GM18507 (cell line): ENCODE results near the gene CHRNG.
"Not testable (repeated sequence)": the region's sequence is repeated elsewhere in the genome, so short reads cannot be mapped to it uniquely, and the experiment has no call there.

ENCODE experiments used
- DNase-seq: peaks from one replicate; pipeline ENCODE4 v3.0.0; 2011; ENCODE audit warnings: low read depth; ENCODE audit not compliant: insufficient read length; ENCODE audit errors: extremely low spot score
- FAIRE-seq: peaks from 2 replicates; lab custom pipeline; 2011; peaks lifted over from hg19 to GRCh38; lab: Jason Lieb, UNC

CHRNG gene

DNA sequence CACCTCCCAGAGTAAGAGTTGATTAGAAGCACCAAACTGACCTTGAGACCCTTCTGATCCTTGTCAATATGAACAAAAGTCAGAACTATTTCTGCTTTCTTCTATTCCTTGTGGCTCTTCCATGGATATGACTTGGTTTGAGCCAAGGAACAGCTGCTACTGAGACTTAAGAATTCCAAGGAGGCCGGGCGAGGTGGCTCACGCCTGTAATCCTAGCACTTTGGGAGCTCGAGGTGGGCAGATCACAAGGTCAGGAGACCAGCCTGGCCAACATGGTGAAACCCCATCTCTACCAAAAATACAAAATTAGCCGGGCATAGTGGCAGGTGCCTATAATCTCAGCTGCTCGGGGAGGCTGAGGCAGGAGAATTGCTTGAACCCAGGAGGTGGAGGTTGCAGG is 31.0 kb downstream of the CHRNG start:
- FAIRE-seq, DNase-seq: not testable (repeated sequence)

DNA sequence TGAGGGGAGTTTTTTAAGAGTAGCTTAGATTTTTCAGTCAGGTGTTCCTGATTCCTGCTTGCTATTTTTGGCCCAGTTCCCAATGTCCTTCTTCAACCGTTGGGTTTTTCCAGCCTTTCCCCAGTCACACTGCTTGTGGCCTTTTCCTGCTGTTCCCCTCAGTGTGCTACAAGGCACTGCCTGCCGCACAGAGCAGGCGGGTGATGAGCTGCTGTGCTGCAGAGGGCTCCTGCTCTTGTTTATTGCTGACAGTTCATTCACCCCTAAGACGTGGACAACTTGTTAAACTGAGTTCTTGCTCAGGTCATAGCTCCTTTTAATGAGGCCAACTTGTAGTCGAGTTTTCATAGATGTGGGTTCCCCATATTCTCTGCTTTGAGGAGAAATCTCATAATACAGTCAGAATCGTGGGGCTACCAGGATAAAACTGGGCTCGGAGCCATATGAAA is 31.6 kb downstream of the CHRNG start:
- DNase-seq = no peak
- FAIRE-seq = no peak

DNA sequence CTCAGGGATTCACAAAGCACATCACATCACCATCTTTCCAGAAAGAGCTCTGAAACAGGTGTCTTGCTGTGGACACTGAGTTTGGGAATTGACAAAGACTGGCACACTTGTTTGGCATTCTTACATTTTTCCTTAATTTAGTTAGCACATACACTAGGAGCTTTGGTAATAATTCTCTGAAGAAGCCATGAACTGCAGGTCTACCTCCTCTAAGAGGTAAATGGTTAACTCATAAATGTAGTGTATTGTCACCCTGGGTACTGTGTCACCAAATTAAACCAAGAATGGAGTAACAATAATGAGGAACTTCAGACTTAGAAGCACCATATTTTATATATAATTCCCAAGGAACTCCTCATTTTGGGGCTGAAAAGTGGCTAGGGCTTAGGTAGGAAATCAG is 33.5 kb downstream of the CHRNG start:
- DNase-seq (no peak), FAIRE-seq (no peak)

DNA sequence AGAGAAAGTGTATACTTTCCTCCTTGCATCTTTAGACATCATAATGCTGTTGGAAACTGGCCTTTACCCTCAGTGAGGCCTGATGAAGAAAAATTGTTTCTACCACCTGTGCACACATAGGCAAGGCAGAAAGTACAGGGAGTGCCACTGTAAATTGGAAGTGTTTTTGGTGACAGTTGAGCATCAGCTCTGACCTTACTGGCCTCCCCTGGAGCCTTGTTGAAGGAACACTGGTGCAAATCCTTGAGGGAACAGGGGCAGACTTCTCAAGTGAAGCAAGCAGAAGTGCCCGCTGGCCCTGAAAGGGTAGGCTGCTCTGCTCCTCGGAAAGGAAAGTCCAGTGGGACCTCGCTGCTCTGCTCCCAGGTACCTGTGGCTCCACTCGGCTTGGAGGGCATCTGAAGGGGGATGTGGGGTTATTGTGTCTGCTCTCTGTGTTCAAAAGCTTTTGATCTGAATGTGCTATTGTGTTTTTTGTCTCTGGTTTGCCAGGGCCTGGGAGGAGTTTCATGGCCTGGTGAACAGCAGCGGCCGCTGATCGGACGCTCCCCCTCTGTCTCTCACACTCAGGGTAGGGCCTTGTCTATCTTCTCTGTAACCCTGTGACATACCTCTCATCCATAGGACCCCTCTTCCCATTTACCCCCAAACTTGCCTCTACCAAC is 34.4 kb downstream of the CHRNG start:
- DNase-seq (no peak), FAIRE-seq (no peak)

DNA sequence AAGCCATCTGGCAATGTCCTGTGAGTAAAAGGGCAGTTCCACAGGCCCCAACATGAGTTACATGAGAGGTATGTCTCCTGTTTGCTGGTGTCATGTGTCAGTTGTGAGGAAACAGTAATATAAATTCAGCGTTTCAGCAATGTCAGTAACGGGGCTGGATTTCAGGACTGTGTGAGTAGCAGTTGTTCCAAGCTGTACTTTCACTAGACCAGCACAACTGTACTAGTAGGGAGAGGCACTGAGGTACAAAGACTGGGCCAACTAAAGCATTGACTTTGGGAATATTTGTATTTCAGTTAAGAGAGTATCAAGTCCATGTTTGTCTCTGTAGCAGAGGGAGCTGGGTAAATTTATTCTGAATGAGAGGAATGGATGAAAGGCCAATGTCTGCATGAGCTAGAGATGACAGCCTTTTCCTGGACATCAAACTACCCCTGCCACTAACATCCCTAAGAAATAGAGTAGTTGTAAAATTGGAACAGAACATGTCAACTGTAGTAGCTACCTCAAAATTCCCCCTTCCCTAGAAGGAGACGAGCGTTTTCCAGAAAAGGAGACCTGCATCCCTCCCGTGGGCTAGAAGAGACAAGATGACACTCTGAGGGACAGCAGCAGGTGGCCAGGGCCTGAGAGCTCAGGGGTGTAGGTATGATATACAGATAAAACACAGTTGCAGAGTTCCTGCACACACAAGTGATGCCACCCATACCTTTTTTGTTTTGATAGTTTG is 35.3 kb downstream of the CHRNG start:
- FAIRE-seq (no peak), DNase-seq (no peak)

DNA sequence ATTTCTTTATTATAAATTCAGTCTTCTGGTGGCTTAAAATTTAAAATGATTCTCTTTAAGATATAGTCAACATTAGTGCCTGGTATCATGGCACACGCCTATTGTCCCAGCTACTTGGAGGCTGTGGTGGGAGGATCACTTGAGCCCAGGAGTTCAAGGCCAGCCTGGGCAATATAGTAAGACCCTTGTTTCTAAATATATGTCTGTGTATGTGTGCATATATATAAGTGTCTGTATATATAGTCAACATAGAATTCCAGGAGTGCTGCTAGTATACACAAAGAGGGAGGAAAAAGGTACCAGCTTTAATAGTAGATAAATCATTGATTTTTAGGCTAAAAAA is 35.9 kb downstream of the CHRNG start:
- FAIRE-seq (no peak), DNase-seq (no peak)

DNA sequence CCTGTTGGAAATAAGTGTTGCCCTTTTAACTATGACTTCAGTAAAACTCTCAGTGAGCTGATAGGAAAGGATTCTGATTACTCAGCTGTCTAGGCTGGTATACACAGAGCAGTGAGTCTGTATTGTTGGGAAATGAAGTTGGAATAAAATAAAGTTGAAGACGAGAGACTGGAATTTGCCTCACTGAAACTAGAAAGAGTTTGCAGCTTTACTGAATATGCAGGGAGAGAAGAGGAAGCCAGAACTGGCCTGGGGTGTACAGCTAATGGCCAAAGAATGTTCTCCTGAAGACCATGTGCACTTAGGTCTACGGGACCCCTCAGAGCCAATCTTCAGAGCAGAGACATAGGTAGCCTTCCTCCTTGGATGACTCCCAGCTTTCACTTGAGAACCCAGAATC is 37.5 kb downstream of the CHRNG start:
- DNase-seq (no peak), FAIRE-seq (no peak)

DNA sequence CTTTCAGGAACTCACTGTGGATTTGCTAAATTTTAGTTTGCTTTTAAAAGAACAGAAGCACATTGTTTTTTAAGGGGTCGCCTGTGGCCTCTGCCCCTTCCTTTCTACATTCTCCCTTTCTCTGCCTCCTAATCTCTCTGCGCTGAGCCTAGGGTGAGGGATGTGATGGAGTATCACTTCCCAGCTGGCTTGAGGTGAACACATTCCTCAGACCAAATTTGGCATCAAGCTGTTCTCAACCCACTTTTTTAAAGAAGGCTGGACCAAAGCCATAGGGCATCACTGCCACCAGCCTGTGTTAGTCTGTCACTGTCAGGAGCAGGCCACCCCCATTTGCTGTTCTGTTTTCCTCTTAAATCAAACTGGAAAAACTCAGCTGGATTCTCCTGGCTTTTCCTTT is 38.3 kb downstream of the CHRNG start:
- DNase-seq (no peak), FAIRE-seq (no peak)

DNA sequence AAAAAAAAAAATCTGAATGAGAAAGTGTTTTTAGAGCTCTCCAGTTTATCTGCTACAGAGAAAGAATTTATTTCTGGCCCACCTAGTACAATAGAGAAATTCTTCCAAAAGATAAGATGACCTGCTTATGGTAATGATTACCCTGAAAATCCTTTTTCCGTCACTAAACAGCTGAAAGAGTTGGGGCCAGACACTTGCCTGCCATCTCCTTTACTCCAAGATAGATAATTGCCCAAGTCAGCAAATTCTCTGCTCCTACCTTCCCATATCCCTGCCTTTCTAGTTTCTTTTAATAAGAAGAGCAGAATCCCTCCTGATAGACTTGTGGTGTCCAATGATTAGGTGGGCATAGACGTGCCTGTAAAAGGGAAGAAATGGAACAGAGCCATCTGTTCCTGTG is 39.1 kb downstream of the CHRNG start:
- FAIRE-seq (no peak), DNase-seq (no peak)

DNA sequence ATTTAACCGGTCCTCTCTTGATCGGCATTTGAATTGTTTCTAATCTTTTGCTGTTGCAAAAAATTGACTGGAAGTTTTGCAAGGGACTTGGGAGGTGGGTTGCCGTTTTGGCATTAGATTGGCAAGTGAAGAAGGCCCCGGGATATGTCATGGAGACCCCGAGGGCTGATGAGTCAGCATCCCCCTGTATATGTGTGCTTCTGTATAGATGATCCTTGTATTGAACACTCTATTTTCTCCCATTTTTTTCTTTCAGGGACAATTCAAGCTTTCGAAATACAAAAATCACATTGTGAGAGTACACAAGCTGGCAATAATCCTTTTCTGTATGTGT is 41.1 kb downstream of the CHRNG start:
- no peak for DNase-seq
- FAIRE-seq = no peak

DNA sequence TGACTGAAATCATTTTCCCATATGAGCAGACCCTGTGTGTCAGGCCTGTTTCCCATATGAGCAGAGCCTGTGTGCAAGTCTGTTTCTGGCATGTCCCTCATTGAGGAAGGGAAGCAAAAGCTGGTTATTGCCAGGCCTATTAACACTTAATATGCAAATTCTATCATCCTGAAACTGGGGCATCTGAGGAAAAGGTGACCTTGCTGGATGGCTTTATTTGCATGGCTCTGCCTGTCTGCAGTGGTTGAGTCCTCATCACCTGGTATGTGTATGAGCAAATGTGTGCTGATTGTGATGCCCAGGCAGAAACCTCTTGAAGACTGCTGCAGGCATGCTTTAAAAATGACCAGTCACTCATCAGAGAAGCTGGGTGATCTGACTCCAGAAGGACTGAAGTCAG is 42.2 kb downstream of the CHRNG start:
- DNase-seq (no peak), FAIRE-seq (no peak)

DNA sequence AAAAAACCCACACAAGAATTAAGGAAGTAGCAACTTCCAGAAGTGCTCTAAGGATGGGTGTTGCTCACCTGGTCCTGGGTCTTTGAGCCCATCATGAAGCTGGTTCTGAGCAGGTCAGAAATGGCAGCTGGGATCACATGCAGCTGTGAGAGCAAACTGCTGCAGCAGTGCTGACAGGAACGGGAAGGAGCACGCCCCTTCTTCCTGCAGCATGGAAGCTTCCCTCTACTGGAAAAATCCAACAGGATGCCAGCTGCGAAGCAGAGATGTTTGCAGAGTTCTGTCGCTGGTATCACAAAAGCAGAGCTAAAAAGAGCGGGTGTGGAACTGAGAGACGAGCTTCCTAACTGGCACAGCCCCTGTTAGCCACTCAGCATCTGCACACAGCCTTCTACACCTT is 44.7 kb downstream of the CHRNG start:
- DNase-seq (no peak), FAIRE-seq (no peak)

DNA sequence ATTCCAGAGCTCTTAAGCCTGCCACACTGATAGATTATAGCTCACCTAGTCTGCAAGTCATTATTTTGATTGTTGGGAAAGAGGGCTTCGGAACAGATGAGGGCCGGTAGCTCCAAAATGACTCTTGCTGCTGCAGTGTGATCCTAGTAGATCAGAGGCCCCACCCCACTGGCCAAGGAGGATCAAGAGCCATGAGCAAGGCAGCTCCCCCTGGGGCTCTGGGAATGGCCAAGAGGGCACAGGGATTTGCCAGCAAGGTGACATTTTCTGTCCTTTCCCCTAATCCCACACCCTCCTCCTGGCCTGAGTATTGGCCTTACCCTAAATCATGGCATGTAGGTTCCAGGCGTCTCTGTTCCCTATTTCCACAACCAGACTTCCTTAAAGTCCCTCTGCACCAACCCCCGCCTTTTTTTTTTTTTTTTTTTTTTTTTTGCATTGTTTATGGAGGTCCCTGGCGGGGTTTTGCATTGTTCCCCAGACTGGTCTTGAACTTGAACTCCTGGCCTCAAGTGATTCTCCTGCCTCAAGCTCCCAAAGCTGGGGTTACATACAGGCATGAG is 47.5 kb downstream of the CHRNG start:
- DNase-seq (no peak), FAIRE-seq (no peak)

DNA sequence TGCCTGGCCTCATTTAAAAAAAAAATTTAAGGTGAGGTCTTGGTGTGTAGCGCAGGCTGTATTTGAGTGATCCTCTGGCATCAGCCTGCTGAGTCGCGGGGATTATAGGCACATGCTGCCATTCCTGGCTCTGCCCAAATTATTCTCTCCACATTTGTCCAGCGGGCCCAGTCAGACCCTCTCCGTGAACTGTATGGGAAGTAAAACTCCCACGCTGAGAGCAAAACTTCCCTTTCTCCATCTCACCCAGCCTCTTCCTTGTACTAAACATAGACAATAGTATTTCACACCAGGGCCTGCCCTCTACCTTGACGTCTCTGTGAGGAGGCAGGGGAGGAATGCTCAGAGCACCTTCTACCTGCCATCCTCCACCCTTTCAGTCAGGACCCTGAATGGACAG is 48.0 kb downstream of the CHRNG start:
- no peak for FAIRE-seq
- DNase-seq = no peak

DNA sequence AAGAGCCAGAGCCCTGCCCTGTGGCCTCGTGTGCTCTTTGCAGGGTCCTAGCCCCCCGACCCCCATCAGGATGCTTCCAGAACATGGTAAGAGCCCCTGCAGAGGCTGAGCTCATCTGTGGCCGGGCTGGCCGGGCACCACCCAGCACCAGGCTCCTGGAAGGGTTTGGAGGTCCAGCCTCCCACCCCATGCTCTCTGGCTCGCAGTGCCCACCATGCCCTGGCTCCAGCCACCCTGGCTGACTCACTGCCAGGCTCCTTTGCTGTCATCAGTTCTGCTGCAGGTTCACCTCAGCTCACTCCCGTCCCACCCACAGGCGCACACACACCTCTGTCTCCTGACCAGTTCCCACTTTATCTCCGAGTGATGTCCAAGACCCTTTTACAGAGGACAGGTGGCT is 48.5 kb downstream of the CHRNG start:
- no peak for FAIRE-seq
- no peak for DNase-seq

DNA sequence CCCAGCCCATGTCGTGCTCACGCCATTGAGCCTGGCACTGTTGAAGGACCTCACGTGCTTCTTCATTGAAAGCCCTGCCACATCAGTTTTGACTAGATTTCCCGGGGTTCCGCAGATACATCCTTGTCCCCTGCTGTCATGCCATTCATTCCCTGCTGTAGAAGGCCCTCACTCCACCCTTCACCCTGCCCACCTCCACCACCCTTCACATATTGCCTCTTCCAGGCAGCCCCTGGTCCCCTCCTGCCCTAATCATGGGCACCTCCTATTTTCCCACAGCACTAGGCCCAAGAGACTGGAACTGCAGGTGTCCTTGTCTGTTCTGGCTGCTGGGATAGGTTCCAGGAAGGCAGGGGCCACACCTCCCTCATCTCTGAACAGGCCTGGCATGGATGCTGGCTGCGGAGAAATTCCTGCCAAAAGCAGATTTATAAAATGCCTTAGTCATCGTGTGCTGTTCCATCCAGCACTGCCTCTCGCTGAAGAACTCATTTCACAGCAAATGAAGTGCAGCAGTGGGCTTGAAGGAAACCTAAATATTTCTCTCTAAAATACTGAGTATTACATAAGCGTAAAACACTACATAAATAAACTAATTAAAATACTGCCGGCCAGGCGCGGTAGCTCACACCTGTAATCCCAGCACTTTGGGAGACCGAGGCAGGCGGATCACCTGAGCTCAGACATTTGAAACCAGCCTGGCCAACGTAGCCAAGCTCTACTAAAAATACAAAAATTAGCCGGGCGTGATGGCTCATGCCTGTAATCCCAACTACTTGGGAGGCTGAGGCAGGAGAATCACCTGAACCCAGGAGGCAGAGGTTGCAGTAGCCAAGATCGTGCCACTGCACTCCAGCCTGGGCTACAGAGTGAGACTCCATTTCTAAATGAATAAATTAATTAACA is 49.4 kb downstream of the CHRNG start:
- FAIRE-seq (no peak), DNase-seq (no peak)

DNA sequence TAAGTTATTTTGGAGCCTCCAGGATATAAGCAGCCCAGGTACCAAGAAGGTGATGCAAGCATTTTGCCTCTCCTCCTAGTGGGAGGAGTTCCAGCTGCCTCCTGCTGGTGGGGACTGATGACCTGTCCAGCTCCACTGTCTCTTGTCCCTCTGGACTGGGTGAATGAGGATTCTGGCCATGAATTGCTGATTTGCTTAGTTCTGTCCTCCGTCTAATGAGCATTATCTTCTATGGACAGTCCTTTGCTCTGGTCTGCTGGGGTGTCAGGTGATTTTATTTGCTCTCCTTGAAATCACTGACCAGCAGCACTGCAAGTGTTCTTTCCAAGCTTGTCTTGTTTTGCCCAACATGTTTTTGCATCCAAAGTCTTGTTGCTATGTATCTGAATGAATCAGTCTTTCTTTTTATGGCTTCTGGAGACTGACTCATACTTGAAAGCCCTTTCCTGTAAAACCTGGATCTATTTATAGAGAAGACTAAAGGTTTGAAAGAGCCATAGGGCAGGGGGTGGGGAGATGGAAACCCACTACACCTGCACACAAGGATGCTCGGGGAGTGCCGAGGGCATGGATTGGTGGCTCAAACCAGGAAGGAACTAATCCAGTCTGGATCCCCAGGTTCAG is 53.4 kb downstream of the CHRNG start:
- no peak for FAIRE-seq
- no peak for DNase-seq

DNA sequence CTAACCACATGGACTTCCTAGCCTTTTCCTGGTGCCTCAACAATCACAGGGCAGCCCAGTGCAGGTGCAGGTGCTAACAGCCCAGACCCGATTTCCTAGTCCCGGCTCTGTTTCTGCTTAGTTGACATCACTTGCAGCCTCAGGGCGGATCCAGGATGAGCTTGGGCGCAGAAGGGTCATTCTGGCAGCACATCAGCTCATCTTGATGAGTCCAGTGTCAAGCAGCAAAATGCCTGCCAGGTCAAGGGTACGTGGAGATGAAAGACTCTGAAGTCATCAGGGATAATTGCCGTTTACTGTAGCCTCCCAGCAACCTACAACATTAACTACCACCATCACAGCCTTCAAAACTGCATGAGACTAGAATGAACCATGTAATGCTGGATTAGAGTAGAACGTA is 54.5 kb downstream of the CHRNG start:
- DNase-seq (no peak), FAIRE-seq (no peak)
